HepG2 (cell line): ENCODE measurements around the gene FBF1. TPM values are rescaled to one million over a fixed set of nuclear protein-coding genes. Genes with fewer than 3 reads are reported as not detected.

ENCODE experiments used
- ATAC-seq: fragments of 200-7000 bp; cut with Tn5 transposase; 3 replicates; pipeline ENCODE4 v1.9.1; 2020; ENCODE audit warnings: mild to moderate bottlenecking, moderate library complexity
- BruUV-seq: library from RNA; stranded (reverse); fragments of 400-500 nt; replicated peaks from 2 replicates; lab custom pipeline; 2021; lab: Mats Ljungman, UMichigan
- CTCF ChIA-PET: fragments of 300-600 bp; formaldehyde crosslinking; extraction: SDS; loops from one replicate; lab custom pipeline; 2021; ENCODE audit warnings: low total read pairs, inconsistent platforms, low intra/inter-chr PET ratio; lab: Yijun Ruan, JAX
- POLR2A ChIA-PET: fragments of 350-600 bp; sonication (Branson Sonifier 250); formaldehyde crosslinking; loops from one replicate; lab custom pipeline; 2020; ENCODE audit warnings: antibody characterized with exemption, inconsistent platforms; lab: Yijun Ruan, JAX
- DNase-seq: peaks from one replicate; pipeline ENCODE4 v3.0.0-alpha.2; 2015; ENCODE audit warnings: low spot score
- FAIRE-seq: peaks from 3 replicates; lab custom pipeline; 2011; peaks lifted over from hg19 to GRCh38; lab: Jason Lieb, UNC
- H2AFZ ChIP-seq: one replicate; pipeline ENCODE4 v1.6.1; 2011; ENCODE audit warnings: low read length, inconsistent platforms
- H3K27ac ChIP-seq: fragments of 300-600 bp; 3 replicates; pipeline ENCODE4 v1.8.0; 2011; ENCODE audit warnings: mixed run types, mild to moderate bottlenecking, mixed read lengths, low read length, inconsistent platforms; ENCODE audit not compliant: insufficient read depth; ENCODE audit errors: extremely low read length
- H3K27me3 ChIP-seq, 2 experiments: fragments of 200-600 bp in 1 of 2; 2 replicates in 1 of 2; 3 replicates in 1 of 2; pipeline versions ENCODE4 v1.6.0 to v1.8.0; 2011; ENCODE audit warnings: low read length in 2 of 2, mild to moderate bottlenecking in 2 of 2, moderate library complexity in 2 of 2, inconsistent platforms in 1 of 2; ENCODE audit not compliant: insufficient read depth in 2 of 2, control insufficient read depth in 1 of 2
- H3K36me3 ChIP-seq, 2 experiments: fragments of 200-600 bp in 1 of 2; replicated peaks in 1 of 2; 2 replicates in 1 of 2; 3 replicates in 1 of 2; pipeline versions ENCODE4 v1.5.1 to v1.8.0; 2011; ENCODE audit warnings: low read length in 2 of 2, inconsistent platforms in 1 of 2; ENCODE audit not compliant: insufficient read depth in 2 of 2, control insufficient read depth in 1 of 2
- H3K4me1 ChIP-seq: 2 replicates; pipeline ENCODE4 v1.5.1; 2012; ENCODE audit warnings: low read length, inconsistent platforms; ENCODE audit not compliant: insufficient read depth
- H3K4me2 ChIP-seq: 2 replicates; pipeline ENCODE4 v1.6.0; 2011; ENCODE audit warnings: low read depth, low read length, inconsistent platforms
- H3K4me3 ChIP-seq, 3 experiments: fragments of 200-600 bp in 1 of 3; sonication (generic), shearing (Covaris generic) in 1 of 3; replicated peaks in 1 of 3; 2 replicates each; pipeline ENCODE4 v1.5.1; 2011 to 2016; ENCODE audit warnings: low read length in 3 of 3, inconsistent platforms in 2 of 3, low read depth in 2 of 3, mild to moderate bottlenecking in 2 of 3, control low read depth in 1 of 3, mixed read lengths in 1 of 3; ENCODE audit not compliant: insufficient read depth in 1 of 3
- H3K79me2 ChIP-seq: one replicate; pipeline ENCODE4 v1.6.1; 2011; ENCODE audit warnings: low read length, inconsistent platforms; ENCODE audit not compliant: insufficient read depth
- H3K9ac ChIP-seq: 2 replicates; pipeline ENCODE4 v1.6.0; 2011; ENCODE audit warnings: mild to moderate bottlenecking, low read depth, low read length, inconsistent platforms; ENCODE audit not compliant: insufficient read depth
- H3K9me3 ChIP-seq: 2 replicates; pipeline ENCODE4 v1.5.1; 2012; ENCODE audit warnings: mild to moderate bottlenecking, low read length
- H4K20me1 ChIP-seq: 2 replicates; pipeline ENCODE4 v1.6.0; 2011; ENCODE audit warnings: inconsistent platforms, mild to moderate bottlenecking, low read length, moderate library complexity; ENCODE audit not compliant: insufficient read depth
- FOSL1 ChIP-seq: sonication (generic); formaldehyde crosslinking; IDR thresholded peaks from 2 replicates; pipeline ENCODE4 v1.9.0; 2021; ENCODE audit warnings: missing genetic modification reagents, borderline replicate concordance
- GATAD1 ChIP-seq: IDR thresholded peaks from 2 replicates; pipeline ENCODE4 v1.6.1; 2016; ENCODE audit warnings: missing genetic modification reagents, missing compliant biosample characterization
- SNAPC2 ChIP-seq: sonication (generic); formaldehyde crosslinking; IDR thresholded peaks from 2 replicates; pipeline ENCODE4 v1.8.1; 2022; ENCODE audit warnings: mild to moderate bottlenecking, missing genetic modification reagents
- SRF ChIP-seq: IDR thresholded peaks from 2 replicates; pipeline ENCODE4 v1.6.1; 2011; ENCODE audit warnings: mild to moderate bottlenecking, low read depth, low read length, moderate library complexity
- ZNF674 ChIP-seq: sonication (generic); formaldehyde crosslinking; IDR thresholded peaks from 2 replicates; pipeline ENCODE4 v1.5.0; 2020; ENCODE audit warnings: low read depth, mild to moderate bottlenecking, missing genetic modification reagents
- ZNF724P ChIP-seq: sonication (generic); formaldehyde crosslinking; IDR thresholded peaks from 2 replicates; pipeline ENCODE4 v1.8.0; 2022; ENCODE audit warnings: missing genetic modification reagents, borderline replicate concordance
- ZNF792 ChIP-seq: IDR thresholded peaks from 2 replicates; pipeline ENCODE4 v1.6.1; 2016
- ZSCAN22 ChIP-seq: sonication (generic); formaldehyde crosslinking; IDR thresholded peaks from 2 replicates; pipeline ENCODE4 v1.4.0; 2020; ENCODE audit warnings: mild to moderate bottlenecking, missing genetic modification reagents
- WGBS: methylation state at CpG from one replicate; pipeline ENCODE4 v1.1.6; 2017; ENCODE audit warnings: low lambda C conversion rate; 5-methylcytosine and 5-hydroxymethylcytosine counted together
- in situ Hi-C: cut with HindIII; loops from 2 replicates; pipeline ENCODE4 v1.10.0; 2017; ENCODE audit warnings: low pct_unique_long_range_greater_than_20kb; ENCODE audit not compliant: extremely low pct_ligation_motif_present
- intact Hi-C: fragments of 100-400 bp; cut with micrococcal nuclease; formaldehyde crosslinking; loops from one replicate; pipeline ENCODE4 v1.10.0; 2022; ENCODE audit not compliant: unreplicated experiment
- polyA plus RNA-seq, 8 experiments: library from polyadenylated mRNA; depleted of rRNA in 3 of 8; stranded (reverse) in 7 of 8; unstranded in 1 of 8; fragments of >200 nt; fragmentation: Illumina TruSeq in 4 of 8; extraction: Trizol in 4 of 8; gene quantifications; 2 replicates each; pipeline versions ENCODE4 v1.2.1 to v1.2.3, GENCODE V29; 2011 to 2016; ENCODE audit warnings: low read depth in 4 of 8, missing spikeins in 1 of 8, mixed read lengths in 1 of 8; ENCODE audit not compliant: insufficient read depth in 1 of 8
- total RNA-seq, 5 experiments: library from RNA; depleted of rRNA; stranded (reverse); fragments of >200 nt; fragmentation: Illumina TruSeq; extraction: Trizol; gene quantifications; 2 replicates each; pipeline ENCODE4 v1.2.3, GENCODE V29; 2016; ENCODE audit warnings: low read depth in 1 of 5
- TF ChIP-seq, protein P1 (sequence below): sonication (generic); formaldehyde crosslinking; IDR thresholded peaks from 2 replicates; pipeline ENCODE4; 2020; ENCODE audit warnings: missing genetic modification reagents, mild to moderate bottlenecking, borderline replicate concordance
- TF ChIP-seq, protein P2 (sequence below), 2 experiments: sonication (generic) in 1 of 2; formaldehyde crosslinking in 1 of 2; IDR thresholded peaks; 2 replicates each; pipeline versions ENCODE4 v1.6.1 to v1.9.0; 2014 to 2022; ENCODE audit warnings: antibody characterized with exemption in 1 of 2, borderline replicate concordance in 1 of 2, inconsistent platforms in 1 of 2, low read depth in 1 of 2, missing genetic modification reagents in 1 of 2
- TF ChIP-seq, protein P3 (sequence below): sonication (generic); formaldehyde crosslinking; IDR thresholded peaks from 2 replicates; pipeline ENCODE4 v1.4.0; 2020; ENCODE audit warnings: mild to moderate bottlenecking, missing genetic modification reagents

Gene FBF1
- total and polyA plus RNA-seq, 2 of the 13 experiments (the other 11 are each of a cell fraction or from before 2014, with no cell fraction given), result 2.4 to 8.1 TPM

DNA sequence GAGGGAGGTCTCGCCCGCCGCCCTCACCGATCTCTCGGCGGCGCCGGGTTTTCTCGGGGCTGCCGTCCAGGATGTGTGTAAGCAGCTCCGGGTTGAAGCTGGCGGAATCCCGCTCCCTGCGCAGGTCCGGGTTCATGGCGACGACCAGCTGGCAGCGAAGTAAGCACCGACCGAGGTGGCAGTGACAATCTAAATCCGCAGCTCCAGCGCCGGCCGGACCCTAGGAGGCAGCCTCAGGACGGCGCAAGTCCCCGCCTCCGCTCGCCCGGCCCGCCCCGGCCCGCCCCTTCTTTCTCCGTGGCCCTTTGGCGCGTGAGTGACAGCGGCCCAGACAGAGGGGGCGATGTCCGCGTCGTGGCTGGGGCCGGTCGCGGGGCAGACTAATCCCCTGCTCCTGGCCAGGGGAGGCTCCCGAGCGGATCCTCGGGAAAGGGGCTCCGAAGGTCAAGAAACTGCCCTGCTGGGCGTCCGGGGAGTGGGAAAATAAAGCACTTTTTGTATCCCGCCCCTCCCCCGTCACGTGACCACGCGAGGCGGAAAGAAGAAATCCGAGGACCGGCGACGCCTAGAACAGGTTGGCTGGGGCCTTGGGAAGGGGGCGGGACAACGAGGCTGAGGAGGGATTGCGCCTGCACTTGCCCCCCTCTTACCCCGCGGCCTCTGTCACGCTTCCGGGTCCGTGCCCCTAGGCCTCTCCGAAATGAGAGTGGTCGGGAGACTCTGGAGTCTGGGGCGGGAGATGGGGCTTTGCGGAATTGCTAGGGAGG lies 38.3 kb upstream of the FBF1 start, which contains the start of the genes ACOX1 and TEN1:
ACOX1 (minus strand) TSS at position 229 of the 767 bp plus-strand sequence; CDS start at position 136, 93 bp downstream.
TEN1 (plus strand) TSS at position 303 of the 767 bp plus-strand sequence. CDS start 6,953 bp downstream, outside the sequence.
- intact Hi-C loops (loop anchor here (1.0 to 2.0 kb wide), 3 partner anchors 14 to 74 kb away; partner anchors contain the start of gene MRPL38), in situ Hi-C loops (no loop called here)
- H3K36me3 ChIP-seq, result peaks cover 0 to 5% of the 10 kb centered on the region in 2 experiments; a peak in 2 of 5 replicates
- peak within 1 kb of the TSS; percentile 87 for H3K4me2 ChIP-seq
- no peak within 1 kb of the TSS for H2AFZ ChIP-seq
- ATAC-seq, result peak; percentile 87
- BruUV-seq, result no TSS peak
- under 1% methylated on average over 64 of the region's 72 CpGs for WGBS
- H3K27ac ChIP-seq, result peak within 1 kb of the TSS; percentile 99
- H3K27me3 ChIP-seq, result no peaks in the 10 kb centered on the region; a peak in 1 of 5 replicates
- no peaks in the 10 kb centered on the region for H3K9me3 ChIP-seq
- peak within 1 kb of the TSS; percentile 91 for H3K9ac ChIP-seq
- H3K4me1 ChIP-seq, result peaks cover 80% of the 10 kb centered on the region
- H3K79me2 ChIP-seq, result peaks cover 43% of the 10 kb centered on the region
- POLR2A ChIA-PET, result interaction anchor here (0.6 to 11.5 kb wide), 20 partner anchors 9 to 199 kb away, joined by 3 to 481 read pairs (median 5); partner anchors contain the start of genes CDK3, EXOC7, FBF1 and MRPL38
- peak; percentile 98 for DNase-seq
- peak; percentile 72 for FAIRE-seq
- CTCF ChIA-PET, result interaction anchor here (1.4 kb wide), 1 partner anchor 27 kb away, joined by 4 read pairs; no protein-coding TSS in a partner anchor
- peaks cover 3% of the 10 kb centered on the region; the same call in 1 of the 2 replicates for H4K20me1 ChIP-seq
- peak within 1 kb of the TSS; percentile 74 to 98 (median 93) for H3K4me3 ChIP-seq
- no peak for TF ChIP-seq SRF
- TF ChIP-seq FOSL1, result 0 out of 2 replicates have a peak, but pooled peaks have one; percentile 27
- TF ChIP-seq ZSCAN22 (CRISPR knock-in tag), result no peak
- TF ChIP-seq GATAD1 (CRISPR knock-in tag), result peak; percentile 85
- TF ChIP-seq, protein P1, sequence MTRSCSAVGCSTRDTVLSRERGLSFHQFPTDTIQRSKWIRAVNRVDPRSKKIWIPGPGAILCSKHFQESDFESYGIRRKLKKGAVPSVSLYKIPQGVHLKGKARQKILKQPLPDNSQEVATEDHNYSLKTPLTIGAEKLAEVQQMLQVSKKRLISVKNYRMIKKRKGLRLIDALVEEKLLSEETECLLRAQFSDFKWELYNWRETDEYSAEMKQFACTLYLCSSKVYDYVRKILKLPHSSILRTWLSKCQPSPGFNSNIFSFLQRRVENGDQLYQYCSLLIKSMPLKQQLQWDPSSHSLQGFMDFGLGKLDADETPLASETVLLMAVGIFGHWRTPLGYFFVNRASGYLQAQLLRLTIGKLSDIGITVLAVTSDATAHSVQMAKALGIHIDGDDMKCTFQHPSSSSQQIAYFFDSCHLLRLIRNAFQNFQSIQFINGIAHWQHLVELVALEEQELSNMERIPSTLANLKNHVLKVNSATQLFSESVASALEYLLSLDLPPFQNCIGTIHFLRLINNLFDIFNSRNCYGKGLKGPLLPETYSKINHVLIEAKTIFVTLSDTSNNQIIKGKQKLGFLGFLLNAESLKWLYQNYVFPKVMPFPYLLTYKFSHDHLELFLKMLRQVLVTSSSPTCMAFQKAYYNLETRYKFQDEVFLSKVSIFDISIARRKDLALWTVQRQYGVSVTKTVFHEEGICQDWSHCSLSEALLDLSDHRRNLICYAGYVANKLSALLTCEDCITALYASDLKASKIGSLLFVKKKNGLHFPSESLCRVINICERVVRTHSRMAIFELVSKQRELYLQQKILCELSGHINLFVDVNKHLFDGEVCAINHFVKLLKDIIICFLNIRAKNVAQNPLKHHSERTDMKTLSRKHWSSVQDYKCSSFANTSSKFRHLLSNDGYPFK, result peak; percentile 53; the same call in 1 of the 2 replicates
- TF ChIP-seq ZNF674 (CRISPR knock-in tag), result peak; percentile 68; the same call in 1 of the 2 replicates
- TF ChIP-seq SNAPC2 (CRISPR knock-in tag), result no peak; the same call in 1 of the 2 replicates
- TF ChIP-seq, protein P2, sequence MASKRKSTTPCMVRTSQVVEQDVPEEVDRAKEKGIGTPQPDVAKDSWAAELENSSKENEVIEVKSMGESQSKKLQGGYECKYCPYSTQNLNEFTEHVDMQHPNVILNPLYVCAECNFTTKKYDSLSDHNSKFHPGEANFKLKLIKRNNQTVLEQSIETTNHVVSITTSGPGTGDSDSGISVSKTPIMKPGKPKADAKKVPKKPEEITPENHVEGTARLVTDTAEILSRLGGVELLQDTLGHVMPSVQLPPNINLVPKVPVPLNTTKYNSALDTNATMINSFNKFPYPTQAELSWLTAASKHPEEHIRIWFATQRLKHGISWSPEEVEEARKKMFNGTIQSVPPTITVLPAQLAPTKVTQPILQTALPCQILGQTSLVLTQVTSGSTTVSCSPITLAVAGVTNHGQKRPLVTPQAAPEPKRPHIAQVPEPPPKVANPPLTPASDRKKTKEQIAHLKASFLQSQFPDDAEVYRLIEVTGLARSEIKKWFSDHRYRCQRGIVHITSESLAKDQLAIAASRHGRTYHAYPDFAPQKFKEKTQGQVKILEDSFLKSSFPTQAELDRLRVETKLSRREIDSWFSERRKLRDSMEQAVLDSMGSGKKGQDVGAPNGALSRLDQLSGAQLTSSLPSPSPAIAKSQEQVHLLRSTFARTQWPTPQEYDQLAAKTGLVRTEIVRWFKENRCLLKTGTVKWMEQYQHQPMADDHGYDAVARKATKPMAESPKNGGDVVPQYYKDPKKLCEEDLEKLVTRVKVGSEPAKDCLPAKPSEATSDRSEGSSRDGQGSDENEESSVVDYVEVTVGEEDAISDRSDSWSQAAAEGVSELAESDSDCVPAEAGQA (IDR thresholded peaks at IDR 0.05; ENCODE audit: low read depth), result no peak; the same call in 1 of the 2 replicates
- TF ChIP-seq, protein P2 (CRISPR knock-in tag; IDR thresholded peaks at IDR 0.05; ENCODE audit: borderline replicate concordance), result peak; percentile 80; the same call in 1 of the 2 replicates
- TF ChIP-seq ZNF792, result peak; percentile 45; the same call in 1 of the 2 replicates
- TF ChIP-seq, protein P3, sequence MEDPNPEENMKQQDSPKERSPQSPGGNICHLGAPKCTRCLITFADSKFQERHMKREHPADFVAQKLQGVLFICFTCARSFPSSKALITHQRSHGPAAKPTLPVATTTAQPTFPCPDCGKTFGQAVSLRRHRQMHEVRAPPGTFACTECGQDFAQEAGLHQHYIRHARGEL (CRISPR knock-in tag), result no peak
- peak; percentile 79; the same call in 1 of the 2 replicates for TF ChIP-seq ZNF724P (CRISPR knock-in tag)
